Ramos (cell line): ENCODE measurements around the gene NFE2.

Experiments
- in situ Hi-C: fragments of 300-500 bp; cut with MboI; formaldehyde crosslinking; loops from one replicate; pipeline ENCODE4 v1.14.3; 2022; ENCODE audit warnings: low sequenced_read_pairs; ENCODE audit not compliant: unreplicated experiment

The NFE2 gene

DNA sequence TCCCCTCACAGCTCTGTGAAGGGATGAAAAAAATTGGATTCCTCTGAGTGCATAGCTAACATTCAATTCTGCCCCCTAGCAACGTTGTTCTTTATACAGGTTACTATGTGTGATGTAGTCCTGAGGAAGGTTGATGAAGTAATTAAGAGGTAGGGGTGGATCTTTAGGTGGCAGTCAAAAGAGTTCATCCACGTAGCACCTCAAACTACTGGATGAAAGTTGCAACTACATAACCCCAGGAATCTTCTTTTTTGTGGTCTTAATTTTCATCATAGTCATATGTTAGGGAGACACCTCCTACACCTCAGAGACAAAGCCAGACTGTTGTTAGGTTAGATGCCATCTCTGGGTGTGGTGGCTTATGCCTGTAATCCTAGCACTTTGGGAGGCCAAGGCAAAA lies 10.2 kb upstream of the NFE2 start:
- in situ Hi-C loops, result no loop called here

DNA sequence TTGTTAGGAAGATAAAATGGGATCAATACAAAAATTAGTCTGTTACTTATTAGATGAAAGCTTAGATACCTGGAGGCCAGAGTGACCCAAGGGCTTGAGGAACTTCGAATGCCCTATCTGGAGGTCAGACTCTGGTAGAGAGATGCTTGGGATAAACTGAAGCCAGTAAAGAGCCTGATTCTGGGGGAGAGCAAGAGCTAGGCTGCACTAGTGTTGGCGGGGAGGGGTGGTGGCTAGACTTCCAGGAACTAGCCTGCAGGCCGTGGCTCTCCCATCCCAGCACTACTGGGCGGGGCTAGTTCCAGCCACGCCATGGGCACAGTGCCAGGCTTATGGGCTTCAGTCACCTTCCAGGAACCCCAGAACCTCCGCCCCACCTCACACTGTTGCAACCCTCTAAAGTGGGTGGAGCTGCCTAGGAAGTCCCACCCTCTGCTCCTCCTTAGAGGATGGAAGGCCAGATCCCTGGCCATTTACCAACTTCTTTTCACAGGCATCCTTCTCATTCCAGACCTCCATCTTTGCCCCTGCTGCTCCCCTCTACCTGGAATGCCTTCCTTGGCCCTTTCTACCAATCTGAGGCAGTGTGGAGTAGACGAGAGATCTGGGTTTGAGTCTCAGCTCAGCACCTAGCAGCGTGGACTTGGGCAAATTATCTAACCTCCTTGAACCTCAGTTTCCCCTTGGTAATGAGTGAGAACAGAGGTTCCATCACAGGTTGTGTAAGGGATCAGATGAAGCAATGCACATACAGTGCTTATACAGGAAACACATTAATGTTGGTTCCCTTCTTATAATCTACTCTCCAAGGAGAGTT lies 6.3 kb upstream of the NFE2 start:
- in situ Hi-C loops, result no loop called here

DNA sequence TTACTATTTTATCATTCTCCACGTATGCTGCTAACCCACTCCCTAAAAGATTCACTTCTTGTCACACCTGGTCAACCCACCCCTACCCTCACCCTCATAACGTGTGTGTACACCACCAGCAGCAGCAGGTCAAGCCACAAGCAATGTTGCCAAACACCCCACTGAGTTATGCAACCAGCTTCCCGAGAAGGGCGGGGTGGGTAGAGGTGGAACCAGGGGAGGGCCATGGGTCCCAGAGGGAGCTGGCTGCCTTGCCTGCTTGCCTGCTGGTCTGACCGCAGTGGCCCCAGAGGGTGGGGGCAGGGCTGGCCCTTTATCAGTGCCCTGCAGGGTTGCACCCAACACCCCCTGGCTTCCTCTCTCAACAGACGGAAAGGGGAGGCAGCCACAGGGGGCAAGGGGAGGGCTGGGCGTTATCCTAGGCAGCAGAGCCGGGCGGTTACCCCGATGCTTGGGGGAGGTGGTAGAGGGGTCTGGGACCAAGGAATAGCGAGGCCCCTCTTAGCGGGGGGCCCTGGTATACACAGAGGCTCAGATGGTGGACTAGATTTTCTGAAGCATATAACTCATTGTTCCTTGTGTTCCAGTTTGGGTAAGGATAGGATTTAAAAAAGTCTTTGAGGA lies 3.5 kb upstream of the NFE2 start:
- in situ Hi-C loops, result no loop called here

DNA sequence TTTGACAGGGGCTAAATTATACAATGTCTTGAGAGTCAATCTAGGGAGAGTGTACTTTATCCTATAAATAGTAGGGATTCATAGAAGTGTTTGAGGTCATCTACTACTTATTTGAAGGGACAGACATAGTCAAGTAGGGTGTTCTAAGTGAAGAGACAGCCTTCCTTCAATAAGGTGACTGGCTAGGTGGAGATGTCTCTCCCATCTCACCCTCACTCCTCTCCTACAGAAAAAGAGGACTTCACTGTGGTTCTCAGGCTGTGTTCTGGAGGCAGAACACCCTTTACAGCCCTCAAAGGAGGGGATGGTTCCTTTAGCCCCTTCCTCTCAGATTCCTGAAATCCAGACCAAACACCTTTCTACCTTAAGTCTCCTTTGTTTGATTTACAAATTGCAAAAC lies 2.8 kb upstream of the NFE2 start:
- in situ Hi-C loops, result no loop called here

DNA sequence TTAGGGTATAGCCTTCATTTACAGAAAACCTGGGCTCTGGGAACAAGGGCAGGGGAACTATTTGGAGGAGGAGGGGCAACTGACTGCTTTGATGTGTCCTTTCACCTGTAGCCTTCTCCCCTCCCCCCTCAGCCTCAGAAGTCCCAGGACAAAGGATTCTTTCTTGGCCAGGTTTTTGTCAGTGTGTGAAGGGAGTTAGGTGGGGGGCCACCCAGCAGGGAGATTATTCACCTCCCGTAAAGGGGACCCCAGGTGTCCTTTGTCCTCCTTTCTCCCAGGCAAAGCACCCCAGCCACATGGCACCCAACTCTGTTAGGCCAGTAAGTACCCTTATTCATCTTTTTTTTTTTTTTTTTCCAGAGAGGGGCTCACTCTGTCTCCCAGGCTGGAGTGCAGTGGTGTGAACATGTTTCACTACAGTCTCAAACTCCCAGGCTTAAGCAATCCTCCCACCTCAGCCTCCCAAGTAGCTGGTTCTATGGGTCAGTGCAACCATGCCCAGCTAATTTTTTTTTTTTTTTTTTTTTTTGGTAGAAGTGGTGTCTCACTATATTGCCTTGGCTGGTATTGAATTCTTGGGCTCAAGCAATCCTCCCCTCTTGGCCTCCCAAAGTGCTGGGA lies 723 bp upstream of the NFE2 start:
- in situ Hi-C loops, result no loop called here

DNA sequence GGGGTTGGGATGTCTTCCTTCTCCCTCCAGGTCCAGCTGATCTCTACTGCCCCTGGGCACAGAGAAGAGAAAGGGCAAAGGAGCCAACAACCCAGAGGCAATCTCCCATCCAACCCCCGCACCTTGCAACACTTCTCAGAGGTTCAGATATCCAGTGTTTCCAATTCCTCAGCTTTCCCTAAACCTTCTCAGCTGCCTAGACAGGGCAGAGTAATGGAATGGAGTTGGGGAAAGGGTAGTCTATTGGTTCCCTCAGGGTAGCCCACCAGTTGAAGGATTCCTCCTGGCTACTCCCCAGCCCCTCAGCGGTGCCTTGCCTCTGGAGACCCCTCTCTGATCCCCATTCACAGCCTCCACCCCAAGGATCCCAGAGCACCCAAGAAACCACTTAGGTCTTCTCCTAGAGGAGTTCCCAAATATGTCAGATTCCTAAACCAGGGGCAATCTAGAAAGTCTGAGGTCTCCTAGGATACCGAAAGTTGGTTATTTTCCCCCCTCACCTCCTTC lies 537 bp downstream of the NFE2 start:
- in situ Hi-C loops, result no loop called here

DNA sequence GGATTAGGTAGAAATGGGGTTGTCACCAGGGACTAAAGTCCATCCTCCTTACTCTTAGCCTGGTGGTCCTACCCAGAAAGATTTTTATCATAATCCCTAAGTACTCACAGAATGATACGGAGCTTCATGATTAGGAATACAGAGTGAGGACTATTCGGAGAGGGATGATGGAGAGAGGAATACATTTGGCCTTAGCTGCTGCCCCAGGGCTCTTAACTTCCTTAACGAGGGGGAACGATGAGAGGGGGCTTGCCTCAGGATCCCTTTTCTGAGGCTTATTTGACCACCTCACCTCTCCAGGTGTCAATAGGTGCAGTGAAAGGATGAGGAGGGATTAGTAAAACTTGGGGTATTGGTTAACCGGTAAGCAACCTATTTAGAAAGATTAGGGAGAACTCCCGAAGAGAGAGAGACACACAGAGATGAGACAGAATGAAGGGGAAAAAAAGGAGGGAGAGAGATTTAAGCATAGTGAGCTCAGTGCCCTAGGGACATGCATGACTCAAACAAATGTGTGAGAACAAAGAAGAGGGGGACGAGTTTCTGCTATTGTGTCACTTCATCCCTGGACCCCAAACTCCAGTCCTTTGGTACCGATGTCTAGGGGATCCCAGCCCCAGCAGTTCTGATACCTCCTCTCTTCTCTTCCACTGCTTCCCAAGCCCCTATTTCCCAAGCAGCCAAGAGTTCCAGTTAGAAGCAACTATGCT lies 1.1 kb downstream of the NFE2 start:
- in situ Hi-C loops, result loop anchor here (5.0 kb wide), 1 partner anchor 63 kb away; the partner anchor contains the start of gene GPR84

DNA sequence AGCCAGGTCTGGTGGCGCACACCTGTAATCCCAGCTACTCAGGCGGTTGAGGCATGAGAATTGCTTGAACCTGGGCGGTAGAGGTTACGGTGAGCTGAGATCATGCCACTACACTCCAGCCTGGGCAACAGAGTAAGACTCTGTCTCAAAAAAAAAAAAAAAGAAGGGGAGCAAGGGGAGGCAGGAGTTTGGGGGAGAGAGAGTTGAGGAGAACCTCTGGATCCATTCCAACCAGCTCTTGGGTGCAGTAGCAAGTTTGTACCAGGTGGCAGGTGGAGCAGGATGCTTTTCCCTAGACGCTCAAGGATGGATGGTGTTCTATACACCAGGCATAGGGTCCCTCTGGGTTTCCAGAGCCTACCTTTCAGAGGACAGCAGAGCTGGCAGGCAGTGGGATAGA lies 1.9 kb downstream of the NFE2 start:
- in situ Hi-C loops, result loop anchor here (5.0 kb wide), 1 partner anchor 63 kb away; the partner anchor contains the start of gene GPR84

DNA sequence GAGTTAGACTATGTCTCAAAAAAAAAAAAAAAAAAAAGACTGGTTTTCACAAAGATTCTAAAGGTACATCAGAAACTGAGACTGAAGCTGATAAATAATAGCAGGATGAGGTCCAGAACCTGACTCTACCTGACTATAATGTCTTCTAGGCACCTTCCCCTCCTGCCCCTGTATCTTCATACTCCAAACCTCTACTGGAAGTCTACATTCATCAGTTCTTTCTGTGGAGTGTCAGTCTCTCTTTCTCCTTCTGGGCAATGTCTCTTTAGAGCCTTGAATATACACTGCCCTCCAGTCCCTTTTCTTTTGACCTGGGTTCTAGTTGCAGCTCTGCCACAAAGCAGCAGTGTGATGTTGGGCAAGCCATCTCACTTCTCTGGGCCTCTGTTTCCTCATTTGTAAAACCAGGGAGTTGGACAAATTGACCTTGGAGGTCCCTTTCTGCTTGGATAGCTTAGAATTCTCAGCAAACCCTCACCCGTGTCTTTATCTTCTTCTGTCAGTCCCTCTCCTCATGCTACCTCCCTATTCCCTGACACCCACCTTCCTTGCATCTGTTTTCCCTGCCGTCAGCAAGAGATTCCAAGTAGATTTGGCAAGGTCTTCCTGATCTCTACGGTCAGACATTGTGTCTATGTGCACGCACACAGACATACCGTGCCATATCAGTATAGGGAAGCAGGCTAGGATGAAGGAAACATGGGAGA lies 4.3 kb downstream of the NFE2 start:
- in situ Hi-C loops, result loop anchor here (5.0 kb wide), 1 partner anchor 66 kb away; the partner anchor contains the start of gene GPR84

DNA sequence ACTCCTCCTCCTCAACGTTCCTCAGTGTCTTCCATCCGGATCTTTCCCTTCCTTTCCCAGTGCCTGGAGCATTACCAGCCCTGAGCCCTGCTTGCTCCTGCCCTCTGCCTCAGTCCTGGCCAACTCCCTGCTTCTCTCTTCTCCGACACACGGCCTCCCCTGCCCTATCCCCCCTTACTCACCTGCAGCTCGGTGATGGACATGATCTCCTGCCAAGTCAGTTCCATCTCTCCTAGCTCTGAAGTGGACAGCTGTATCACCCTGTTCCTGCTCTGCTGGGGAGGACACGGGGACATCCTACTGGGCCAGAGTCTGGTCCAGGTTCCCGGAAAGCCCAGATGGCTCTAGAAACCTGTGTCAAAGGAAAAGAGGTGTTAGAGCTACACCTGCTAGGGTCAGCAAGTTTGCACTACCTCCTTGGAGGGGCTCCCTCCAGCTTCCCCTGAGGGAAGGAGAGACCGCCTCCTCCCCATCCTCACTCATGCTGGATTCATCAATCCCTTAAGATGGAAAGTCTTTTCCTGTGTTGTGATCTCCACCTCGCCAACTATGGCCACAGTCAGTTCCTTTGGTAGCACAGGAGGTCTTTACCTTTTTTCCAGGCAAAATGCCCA lies 5.8 kb downstream of the NFE2 start:
- in situ Hi-C loops, result loop anchor here (5.0 kb wide), 1 partner anchor 67 kb away; the partner anchor contains the start of gene GPR84

DNA sequence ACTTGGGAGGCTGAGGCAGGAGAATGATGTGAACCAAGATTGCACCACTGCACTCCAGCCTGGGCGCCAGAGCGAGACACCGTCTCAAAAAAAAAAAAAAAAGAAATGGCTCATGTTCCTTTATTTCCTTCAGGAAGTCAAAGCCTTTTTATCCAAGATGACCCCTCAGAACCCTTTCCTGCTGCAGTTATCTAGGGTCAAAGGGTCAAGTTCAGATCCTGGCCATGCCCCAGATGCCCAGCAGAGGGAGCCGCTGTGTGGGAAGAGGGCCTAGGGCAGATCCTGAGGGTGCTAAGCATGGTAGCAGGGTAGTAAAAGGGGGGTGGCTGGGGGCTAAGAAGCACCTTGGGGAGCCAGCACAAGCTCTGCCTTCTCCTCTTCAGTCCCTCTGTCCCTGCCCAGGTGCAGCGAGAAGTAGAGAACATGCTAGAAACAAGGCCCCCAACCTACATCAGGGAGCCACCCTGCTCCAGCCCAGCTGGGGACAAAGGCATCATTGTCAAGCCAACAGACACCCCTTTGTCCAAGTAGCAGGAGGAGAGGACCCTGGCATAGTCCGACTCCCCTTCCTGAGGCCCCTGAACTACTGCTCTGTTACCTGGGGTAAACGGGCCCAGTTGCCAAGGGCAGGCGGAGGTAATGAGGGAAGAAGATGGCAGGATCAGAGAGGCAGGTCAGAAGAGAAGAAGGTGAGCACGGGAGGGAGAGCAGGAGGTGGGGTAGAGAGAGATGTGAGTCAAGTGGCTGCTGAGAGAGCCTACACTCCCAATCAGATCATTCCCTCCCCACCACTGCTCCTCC lies 6.5 kb downstream of the NFE2 start:
- in situ Hi-C loops, result no loop called here

DNA sequence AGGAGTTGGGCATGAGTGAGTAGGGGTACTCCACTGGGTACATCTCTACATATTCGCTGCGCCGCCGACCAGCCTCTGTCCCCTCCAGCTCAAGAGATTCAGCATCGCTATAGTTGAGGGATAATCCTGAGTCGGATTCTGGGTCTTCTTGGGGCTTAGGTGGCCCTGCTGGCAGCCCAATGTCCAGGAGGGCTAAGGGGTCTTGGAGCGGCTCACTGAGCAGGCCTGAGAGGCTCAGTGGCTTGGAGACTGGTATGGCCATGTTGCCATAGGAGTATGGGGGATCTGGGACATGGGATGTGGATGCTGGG lies 7.9 kb downstream of the NFE2 start:
- in situ Hi-C loops, result no loop called here

DNA sequence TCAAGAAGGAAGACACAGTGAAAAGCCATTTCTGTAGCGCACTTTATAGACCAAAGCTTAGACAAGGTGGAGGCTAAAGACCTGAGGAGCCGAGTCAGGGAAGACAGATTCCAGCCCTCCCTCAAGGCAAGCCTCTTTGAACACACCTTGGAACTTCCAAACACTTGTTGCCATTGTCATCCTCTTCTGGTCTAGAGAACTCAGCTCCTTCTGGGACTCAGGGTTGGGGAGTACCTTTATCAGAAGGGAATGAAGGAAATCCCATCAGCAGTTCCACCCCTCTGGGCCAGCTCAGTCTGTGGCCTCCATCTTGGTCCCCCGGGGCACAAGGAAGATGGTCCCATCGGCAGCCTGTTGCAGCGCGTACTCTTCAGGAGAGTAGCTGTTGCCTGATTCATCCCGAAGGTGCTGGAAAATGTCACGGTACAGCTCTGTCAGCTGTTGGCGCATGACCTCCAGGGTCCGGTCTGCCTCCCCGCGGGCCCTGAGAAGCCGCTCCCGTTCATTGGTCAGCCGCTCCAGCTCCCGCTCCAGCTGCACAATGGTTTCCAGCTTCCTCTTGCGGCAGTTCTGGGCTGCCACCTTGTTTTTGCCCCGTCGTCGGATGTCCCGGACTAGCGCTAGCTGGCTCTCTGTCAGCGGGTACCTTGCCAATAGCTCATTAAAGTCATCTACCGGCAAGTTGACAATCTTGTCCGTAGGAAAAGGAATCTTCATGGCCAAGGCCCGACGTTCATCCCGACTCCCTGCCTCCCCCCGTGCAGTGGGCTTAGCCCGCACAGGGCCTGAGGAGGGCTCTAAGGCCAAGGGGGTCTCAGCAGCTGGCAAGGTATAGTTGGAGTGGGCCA lies 8.5 kb downstream of the NFE2 start:
- in situ Hi-C loops, result no loop called here

DNA sequence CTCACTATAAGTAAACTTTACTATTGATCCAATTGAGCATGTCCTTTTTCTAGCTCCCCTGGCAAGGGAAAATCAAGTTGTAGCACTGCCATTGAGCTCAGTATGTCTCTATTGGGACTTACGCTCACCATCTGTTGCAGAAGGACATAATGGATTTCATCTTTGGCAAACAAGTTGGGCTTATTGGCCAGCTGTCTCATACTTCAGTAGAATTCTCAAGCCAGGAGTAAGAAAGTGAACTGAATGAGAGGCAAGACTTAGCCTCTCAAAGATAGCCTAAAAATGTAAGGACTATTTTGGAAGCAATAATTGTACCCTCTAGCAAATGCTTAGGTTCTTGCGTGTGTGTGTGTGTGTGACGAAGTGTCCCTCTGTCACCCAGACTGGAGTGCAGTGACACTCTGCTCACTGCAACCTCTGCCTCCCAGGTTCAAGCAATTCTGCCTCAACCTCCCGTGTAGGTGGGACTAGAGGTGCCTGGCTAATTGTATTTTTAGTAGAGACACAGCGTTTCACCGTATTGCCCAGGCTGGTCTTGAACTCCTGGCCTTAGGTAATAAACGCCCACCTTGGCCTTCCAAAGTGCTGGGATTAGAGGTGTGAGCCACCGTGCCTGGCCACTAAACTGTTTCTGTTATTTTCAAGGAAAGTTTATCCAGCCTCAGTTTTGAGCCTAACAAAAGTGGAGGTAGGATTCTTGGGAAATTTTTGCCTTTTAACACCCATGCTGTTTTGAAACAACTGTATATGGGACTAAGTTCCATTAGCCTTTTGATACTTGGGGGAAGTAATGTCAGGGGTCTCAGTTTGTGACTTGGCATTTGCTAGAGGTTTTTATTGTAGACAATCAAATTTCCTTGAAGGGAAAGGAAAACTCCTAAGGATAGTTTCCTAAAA lies 13.3 kb downstream of the NFE2 start:
- in situ Hi-C loops, result no loop called here

DNA sequence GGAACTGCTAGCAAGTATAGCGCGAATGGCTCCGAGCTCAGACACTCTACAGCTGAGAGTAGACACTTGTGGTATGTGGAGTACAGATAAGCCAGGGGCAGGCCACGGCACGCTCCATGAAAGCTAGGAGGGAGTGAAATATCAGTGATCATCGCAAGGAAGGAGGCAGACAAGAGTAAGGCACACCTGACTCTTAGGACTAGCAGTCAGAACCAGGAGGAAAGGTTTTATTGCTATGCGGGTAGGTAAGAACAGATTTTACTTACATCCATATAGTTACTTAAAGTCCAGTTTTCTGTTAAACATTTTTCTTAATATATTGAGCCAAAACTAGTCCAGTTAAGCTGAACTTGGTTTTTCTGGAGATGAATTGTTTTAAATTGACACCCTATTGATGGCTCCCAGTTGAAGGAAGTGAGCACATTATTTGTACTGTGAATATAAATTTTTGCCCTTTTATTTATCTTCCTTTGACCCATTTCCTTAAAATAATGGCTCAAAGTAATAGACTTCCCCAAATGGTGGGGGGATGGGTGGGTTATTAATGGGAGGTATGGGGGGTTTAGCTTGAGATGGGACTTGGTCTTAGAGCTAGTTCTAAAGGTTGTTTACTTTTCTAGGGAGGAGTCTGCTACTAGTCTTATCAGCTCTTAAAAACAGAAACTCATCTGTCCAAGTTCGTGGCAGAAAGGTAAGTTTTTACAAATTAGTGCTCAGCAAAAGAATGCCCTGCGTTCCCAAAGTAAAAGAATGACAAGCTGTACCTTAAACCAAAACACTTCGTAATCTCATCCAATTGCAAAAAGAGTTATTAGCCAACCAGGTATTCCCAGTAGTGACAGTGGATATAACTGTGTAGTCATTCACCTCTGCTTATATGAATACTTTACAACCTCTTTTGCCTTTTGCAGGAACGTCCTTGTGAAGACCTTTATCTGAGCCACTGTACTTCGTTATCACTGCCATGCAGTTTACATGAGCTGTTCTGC lies 14.5 kb downstream of the NFE2 start:
- in situ Hi-C loops, result no loop called here
